ENCODE results near the gene B3GNT7.

- TF ChIP-seq, protein P1, sequence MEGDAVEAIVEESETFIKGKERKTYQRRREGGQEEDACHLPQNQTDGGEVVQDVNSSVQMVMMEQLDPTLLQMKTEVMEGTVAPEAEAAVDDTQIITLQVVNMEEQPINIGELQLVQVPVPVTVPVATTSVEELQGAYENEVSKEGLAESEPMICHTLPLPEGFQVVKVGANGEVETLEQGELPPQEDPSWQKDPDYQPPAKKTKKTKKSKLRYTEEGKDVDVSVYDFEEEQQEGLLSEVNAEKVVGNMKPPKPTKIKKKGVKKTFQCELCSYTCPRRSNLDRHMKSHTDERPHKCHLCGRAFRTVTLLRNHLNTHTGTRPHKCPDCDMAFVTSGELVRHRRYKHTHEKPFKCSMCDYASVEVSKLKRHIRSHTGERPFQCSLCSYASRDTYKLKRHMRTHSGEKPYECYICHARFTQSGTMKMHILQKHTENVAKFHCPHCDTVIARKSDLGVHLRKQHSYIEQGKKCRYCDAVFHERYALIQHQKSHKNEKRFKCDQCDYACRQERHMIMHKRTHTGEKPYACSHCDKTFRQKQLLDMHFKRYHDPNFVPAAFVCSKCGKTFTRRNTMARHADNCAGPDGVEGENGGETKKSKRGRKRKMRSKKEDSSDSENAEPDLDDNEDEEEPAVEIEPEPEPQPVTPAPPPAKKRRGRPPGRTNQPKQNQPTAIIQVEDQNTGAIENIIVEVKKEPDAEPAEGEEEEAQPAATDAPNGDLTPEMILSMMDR (IDR thresholded peaks at IDR 0.05; ENCODE audit: low read depth, low read length, poor library complexity, severe bottlenecking), result no peak
- no peak for TF ChIP-seq EZH2phosphoT487 (IDR thresholded peaks at IDR 0.05; ENCODE audit: borderline replicate concordance, low read length)
Observed at GRCh38 chr2:231396058-231396821, 730 bp downstream of the B3GNT7 start.
